ENCODE results near the gene CCDC88B. TPM values are rescaled to one million over a fixed set of nuclear protein-coding genes. Genes with fewer than 3 reads are reported as not detected.
A peak's percentile ranks its signal among the peaks of the same experiment; 100 is the strongest.

Gene CCDC88B
- total RNA-seq, 4 donors from 2014 or later: 7.0 to 12.5 (median 8.2) TPM

- no peaks in the 10 kb centered on the region for H3K36me3 ChIP-seq
- WGBS: 22% methylated on average over 37 of the region's 54 CpGs
- no peak for TF ChIP-seq POLR2A (IDR thresholded peaks at IDR 0.05; ENCODE audit: low read depth)
- no peak for TF ChIP-seq POLR2AphosphoS5 (IDR thresholded peaks at IDR 0.05)
- TF ChIP-seq EP300 (IDR thresholded peaks at IDR 0.05): no peak
- no peak for TF ChIP-seq CTCF (IDR thresholded peaks at IDR 0.05)
- H3K27ac ChIP-seq (replicated peaks in 1 of 4): peak within 1 kb of the TSS in 3 of 4 donors; percentile 23 to 57 (median 52)
- peaks cover 7 to 84% (median 49%) of the 10 kb centered on the region in 4 donors for H3K27me3 ChIP-seq
- DNase-seq (ENCODE audit: extremely low spot score): no peak
- peaks cover 28 to 50% (median 45%) of the 10 kb centered on the region in 4 donors for H3K4me1 ChIP-seq
- H3K9me3 ChIP-seq: no peaks in the 10 kb centered on the region
- H3K4me3 ChIP-seq: peak within 1 kb of the TSS; percentile 52 to 61 (median 53)
- intact Hi-C loops (cut with DNase I): loop anchor here (5.0 kb wide), 2 partner anchors 33 to 98 kb away; no protein-coding TSS in a partner anchor
Measured at GRCh38 chr11:64299847-64300648, 40.0 kb upstream of the CCDC88B start, which contains the start of gene CATSPERZ. CATSPERZ (plus strand) TSS chr11:64300358; CDS start chr11:64300411, 53 bp downstream.

GRCh38 chr11:64303109-64304031 lies 36.6 kb upstream of the CCDC88B start:
- H3K27ac ChIP-seq (replicated peaks in 1 of 4): peak overlapping the region; percentile 86 to 98 (median 92)
- intact Hi-C loops (cut with DNase I): loop anchor here (5.0 kb wide), 1 partner anchor 36 kb away; no protein-coding TSS in a partner anchor
- peak overlapping the region in 3 of 4 donors; percentile 69 to 79 (median 77) for H3K4me3 ChIP-seq
- H3K4me1 ChIP-seq: peaks cover 37 to 70% (median 65%) of the 10 kb centered on the region in 4 donors
- TF ChIP-seq CTCF (IDR thresholded peaks at IDR 0.05) (no peak), POLR2A (IDR thresholded peaks at IDR 0.05; ENCODE audit: low read depth) (no peak), EP300 (IDR thresholded peaks at IDR 0.05) (no peak)
- peaks cover 3 to 50% (median 22%) of the 10 kb centered on the region in 4 donors for H3K27me3 ChIP-seq
- no peaks in the 10 kb centered on the region for H3K36me3 ChIP-seq
- DNase-seq (ENCODE audit: extremely low spot score): no peak
- no peaks in the 10 kb centered on the region for H3K9me3 ChIP-seq
- WGBS: 81% methylated on average over 9 of the region's 13 CpGs

DNA sequence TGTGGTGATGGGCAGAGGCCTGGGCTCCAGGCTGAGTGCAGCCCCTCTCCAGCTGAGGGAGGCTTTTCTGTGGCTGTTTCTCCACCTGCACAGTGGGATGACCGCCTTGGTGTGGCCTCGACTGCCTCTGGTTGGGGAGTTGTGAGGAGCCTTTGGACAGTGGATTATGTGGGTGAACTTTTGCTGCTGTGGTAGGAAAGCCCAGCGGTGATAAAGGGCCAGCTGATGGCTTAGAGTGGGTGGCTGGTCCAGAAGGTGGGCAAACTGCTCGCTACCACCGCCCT lies 36.0 kb upstream of the CCDC88B start:
- Histone ChIP-seq H3K9me3 (no peaks in the 10 kb centered on the region), H3K27ac (replicated peaks in 1 of 4) (peak overlapping the region; percentile 86 to 98 (median 92)), H3K27me3 (peaks cover 0 to 44% (median 19%) of the 10 kb centered on the region in 4 donors), H3K4me1 (peaks cover 36 to 66% (median 63%) of the 10 kb centered on the region in 4 donors), H3K36me3 (peaks cover 0 to 2% (median 0%) of the 10 kb centered on the region in 4 donors), H3K4me3 (peak overlapping the region; percentile 69 to 84 (median 78))
- DNase-seq (ENCODE audit: extremely low spot score): no peak
- intact Hi-C loops (cut with DNase I): loop anchor here (5.0 kb wide), 1 partner anchor 37 kb away; no protein-coding TSS in a partner anchor
- TF ChIP-seq EP300 (IDR thresholded peaks at IDR 0.05): no peak
- no peak for TF ChIP-seq CTCF (IDR thresholded peaks at IDR 0.05)
- TF ChIP-seq POLR2AphosphoS5 (IDR thresholded peaks at IDR 0.05): no peak
- no peak for TF ChIP-seq POLR2A (IDR thresholded peaks at IDR 0.05; ENCODE audit: low read depth)
- WGBS: 53% methylated on average over 3 of the region's 5 CpGs

DNA sequence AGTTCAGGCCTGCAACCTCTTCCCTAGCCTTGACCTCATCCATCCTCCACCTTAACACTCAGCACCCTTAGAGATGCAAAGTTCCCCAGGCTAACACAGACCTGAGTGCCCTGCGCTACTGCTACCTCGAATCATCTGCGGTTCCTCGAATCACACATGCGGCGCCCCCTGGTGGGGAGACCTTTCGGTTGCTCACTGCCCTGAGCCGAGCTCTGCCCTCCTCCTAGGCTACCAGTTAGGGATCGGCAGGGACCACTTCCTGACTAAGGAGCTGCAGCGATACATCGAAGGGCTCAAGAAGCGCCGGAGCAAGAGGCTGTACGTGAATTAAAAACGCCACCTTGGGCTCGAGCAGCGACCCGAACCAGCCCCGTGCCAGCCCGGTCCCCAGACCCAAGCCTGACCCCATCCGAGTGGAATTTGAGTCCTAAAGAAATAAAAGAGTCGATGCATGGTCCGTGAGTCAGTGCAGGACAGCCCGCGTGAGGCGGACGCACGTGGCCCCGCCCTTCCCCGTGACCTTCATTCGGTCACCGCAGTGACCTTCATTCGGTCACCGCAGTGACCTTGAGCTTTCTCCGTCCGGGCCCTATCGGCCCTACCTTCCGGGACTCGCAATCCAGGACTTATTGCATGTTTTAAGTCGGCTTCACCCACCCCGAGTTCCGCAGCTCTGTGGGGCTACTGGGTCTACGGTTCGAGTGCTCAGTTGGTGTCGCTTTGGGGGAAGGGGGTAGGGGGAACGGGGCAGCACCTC lies 35.5 kb upstream of the CCDC88B start:
- 0% methylated on average over 30 of the region's 46 CpGs for WGBS
- DNase-seq (ENCODE audit: extremely low spot score): peak; percentile 98
- Histone ChIP-seq H3K36me3 (peaks cover 0 to 5% (median 0%) of the 10 kb centered on the region in 4 donors), H3K4me3 (peak overlapping the region; percentile 69 to 84 (median 78)), H3K4me1 (peaks cover 31 to 61% (median 58%) of the 10 kb centered on the region in 4 donors), H3K27ac (replicated peaks in 1 of 4) (peak overlapping the region; percentile 86 to 98 (median 92)), H3K27me3 (peaks cover 0 to 39% (median 16%) of the 10 kb centered on the region in 4 donors), H3K9me3 (no peaks in the 10 kb centered on the region)
- intact Hi-C loops (cut with DNase I): loop anchor here (5.0 kb wide), 1 partner anchor 37 kb away; no protein-coding TSS in a partner anchor
- TF ChIP-seq EP300 (IDR thresholded peaks at IDR 0.05): no peak
- peak; percentile 39 to 42 for TF ChIP-seq POLR2AphosphoS5 (IDR thresholded peaks at IDR 0.05)
- TF ChIP-seq CTCF (IDR thresholded peaks at IDR 0.05): peak; percentile 82 to 88 (median 88)
- TF ChIP-seq POLR2A (IDR thresholded peaks at IDR 0.05; ENCODE audit: low read depth): no peak

Data from esophagus muscularis mucosa (tissue), 4 donors.